Renal cortex interstitium (tissue), 11 donors: ENCODE results near the gene OSBPL8. TPM values are rescaled to one million over a fixed set of nuclear protein-coding genes. Genes with fewer than 3 reads are reported as not detected.

ENCODE experiments used
- DNase-seq, 11 donors: peaks; one replicate each; pipeline ENCODE4 v3.0.0-alpha.2; 2013; ENCODE audit warnings: low read depth in 9 of 11, low spot score in 4 of 11; ENCODE audit errors: extremely low read depth in 1 of 11
- polyA plus RNA-seq, 3 donors: library from polyadenylated mRNA; unstranded; fragments of 120-200 nt; gene quantifications; one replicate each; pipeline ENCODE4 v1.2.1, GENCODE V29; 2013; ENCODE audit not compliant: insufficient read length in 3 of 3

Gene OSBPL8
- polyA plus RNA-seq, 3 donors, result 63.9 to 76.6 (median 75.7) TPM

GRCh38 chr12:76446090-76446489 is 113.5 kb downstream of the OSBPL8 start:
- no peak for DNase-seq

DNA sequence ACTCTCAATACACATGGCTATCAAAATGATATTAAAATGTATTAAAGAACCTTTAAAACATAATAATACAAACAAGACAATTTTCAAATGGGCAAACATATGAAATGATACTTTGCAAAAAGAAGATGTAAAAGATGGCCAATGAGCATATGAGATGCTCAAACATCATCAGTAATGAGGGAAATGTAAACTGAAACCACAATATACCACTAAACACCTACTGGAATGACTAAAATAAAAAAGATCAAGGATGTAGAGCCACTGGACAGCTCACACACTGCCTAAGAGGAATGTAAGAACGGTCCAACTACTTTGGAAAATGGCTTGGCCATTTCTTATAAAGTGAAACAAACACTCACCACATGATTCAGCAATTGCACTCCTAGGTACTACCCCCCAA is 114.1 kb downstream of the OSBPL8 start:
- DNase-seq, result no peak

DNA sequence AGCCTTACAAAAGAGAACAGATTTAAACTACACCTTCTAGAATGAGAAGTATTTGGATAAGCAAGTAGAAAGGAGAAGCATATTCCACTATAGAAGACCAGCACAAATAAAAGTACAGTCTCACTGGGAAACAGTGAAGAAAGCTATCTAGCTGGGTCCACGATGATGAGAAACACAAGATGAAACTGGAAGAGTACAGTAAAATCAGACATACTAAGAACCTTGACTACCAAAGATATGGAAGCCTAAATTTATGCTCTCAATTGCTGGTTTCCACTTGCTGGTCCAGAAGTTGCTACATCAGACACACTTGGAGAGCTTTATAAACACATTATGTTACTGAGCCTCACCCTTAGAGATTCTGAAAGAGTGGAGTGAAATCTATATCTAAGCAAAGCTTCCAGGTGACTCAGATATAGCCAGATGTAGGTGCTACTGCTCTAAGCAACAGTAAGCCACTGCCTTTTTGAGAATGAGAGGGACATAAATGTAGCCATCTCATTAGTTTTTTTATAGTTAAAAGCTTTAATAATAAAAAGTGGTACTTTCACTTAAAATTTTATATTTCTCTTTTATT is 115.1 kb downstream of the OSBPL8 start:
- no peak for DNase-seq

DNA sequence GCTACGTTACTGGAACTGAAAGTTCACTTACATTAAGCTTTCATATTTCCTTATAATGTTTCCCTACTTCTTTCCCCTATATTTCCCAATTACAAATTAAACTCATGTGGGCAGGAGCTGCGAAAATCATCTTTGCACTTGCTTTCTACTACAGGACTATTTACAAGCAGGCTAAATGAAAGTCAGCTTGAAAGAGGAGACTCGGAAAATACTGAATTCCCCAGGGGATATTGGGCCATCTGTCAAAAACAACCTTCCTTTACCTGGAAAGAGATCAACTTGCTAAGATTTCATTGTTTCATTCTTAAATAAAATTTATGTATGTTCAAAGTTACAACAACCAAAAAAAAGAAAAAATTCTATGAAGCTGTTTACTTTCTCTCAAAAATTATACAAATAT is 118.6 kb downstream of the OSBPL8 start:
- DNase-seq, result no peak

GRCh38 chr12:76432733-76433132 is 126.8 kb downstream of the OSBPL8 start:
- no peak for DNase-seq

- no peak for DNase-seq
These were observed 131.5 kb downstream of the OSBPL8 start for GRCh38 chr12:76428117-76428516.

DNA sequence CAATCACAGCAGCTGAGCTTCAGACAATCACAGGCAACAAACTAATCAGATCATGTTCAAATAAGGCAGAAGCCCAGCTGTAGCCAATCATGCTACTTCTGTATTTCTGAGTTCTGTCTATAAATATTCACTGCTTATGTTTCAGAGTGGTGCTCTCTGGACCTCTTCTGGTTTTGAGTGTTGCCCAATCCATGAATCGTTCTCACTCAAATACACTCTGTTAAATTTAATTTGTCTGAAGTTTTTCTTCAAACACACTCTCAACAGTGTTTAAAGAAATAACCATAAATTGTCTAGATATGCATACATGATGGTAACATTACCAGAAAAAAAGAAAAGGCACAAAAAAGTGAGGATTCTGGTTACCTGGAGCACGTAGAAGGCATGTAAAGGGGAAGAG is 133.4 kb downstream of the OSBPL8 start:
- no peak for DNase-seq

DNA sequence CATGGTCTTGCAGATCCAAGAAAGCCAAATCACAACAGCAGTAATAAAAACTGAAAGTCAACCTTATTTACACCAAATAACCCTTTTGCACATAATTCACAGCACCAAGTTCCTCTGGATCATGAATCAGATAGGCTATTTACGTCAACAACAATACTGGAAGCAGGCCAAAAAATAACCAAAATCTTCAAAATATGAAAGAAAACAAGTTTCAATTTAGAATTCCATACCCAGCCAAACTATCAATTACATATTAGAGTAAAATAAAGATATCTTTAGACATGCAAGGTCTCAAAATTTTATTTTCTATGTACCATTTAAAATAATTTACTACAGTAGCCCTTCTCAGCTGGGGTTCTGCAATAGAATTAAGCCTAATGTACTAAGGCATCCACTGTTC is 134.6 kb downstream of the OSBPL8 start:
- DNase-seq, result no peak

- DNase-seq, result no peak
These were observed 136.8 kb downstream of the OSBPL8 start for GRCh38 chr12:76422543-76423438.

- no peak for DNase-seq
These were observed 137.4 kb downstream of the OSBPL8 start for GRCh38 chr12:76422154-76422542.

DNA sequence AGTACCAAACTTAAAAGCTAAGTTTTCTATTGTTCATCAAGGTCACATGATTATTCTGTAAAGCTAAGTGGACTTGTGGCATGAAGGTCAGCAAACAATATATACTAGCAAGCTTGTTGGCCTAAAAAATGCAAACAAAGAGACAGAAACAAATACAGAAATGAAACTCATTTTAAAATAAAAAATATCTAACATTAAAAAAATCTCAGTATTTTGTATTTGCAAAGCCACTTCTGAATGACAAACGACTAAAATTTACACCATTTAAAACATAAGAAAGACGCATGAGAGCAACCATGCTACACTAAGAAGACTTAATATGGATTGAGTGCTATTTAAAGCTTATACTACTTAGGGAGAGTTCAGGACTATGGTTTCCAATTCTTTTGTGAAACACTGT is 138.5 kb downstream of the OSBPL8 start:
- DNase-seq, result no peak

DNA sequence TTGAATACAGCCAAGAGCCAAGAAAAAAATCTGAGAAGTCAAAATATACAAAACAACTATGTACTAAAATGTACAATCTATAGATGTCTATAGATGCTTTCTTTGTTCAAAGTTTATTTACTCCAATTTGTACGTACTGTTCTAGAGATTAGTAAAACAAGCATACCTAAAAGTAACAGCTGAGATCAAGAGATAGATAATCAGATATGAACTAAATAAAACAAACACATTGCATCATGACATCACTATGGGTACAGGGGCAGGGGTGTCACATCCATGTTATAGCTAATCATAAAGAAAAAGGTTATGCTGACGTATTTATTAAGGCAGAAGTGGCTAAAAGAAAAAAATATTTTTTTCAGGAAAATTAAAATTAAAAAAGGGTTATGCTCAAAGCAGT is 139.3 kb downstream of the OSBPL8 start:
- DNase-seq, result no peak

- DNase-seq, result no peak
These were observed 142.5 kb downstream of the OSBPL8 start for GRCh38 chr12:76417116-76417515.

- DNase-seq, result no peak
These were observed 146.4 kb downstream of the OSBPL8 start for GRCh38 chr12:76413121-76413520.

DNA sequence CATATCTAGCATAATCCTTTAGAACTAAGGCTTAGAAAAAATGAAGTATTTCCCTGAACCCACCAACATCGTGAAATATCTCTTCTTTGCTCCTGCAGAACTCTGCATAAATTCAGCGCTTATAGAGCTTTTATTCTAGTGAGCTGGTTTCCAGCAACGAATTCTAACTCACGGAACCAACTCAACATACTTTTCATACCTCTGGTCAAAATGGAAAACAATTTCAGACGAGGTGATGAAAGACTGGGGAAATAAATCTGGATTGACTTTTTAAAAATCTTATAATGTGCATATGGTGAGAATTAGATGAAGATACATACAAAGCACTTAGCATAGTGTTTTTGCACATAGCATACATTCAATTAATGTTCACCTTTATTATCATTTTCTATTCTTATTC is 148.8 kb downstream of the OSBPL8 start:
- no peak for DNase-seq

DNA sequence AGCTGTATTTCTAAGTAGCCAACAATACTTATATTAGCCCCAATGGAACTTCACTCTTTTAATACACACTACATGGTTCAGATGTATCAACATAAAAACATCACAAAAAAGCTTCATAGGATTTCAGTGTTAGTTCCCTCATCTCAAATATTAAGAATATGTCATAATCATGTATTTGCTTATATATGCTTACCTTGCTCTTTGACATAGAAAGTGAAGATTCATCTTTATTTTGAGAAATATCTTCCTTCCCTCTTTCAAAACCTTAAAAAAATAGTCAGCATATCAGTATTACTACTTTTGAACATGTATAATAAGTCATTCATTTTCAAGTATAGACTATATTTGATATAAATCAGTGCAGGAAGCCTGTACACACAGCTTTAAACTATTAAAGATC is 149.2 kb downstream of the OSBPL8 start:
- DNase-seq, result no peak

- DNase-seq, result no peak
These were observed 150.5 kb downstream of the OSBPL8 start for GRCh38 chr12:76409074-76409473.

- DNase-seq, result no peak
These were observed 151.9 kb downstream of the OSBPL8 start for GRCh38 chr12:76407710-76408109.

- no peak for DNase-seq
These were observed 157.3 kb downstream of the OSBPL8 start for GRCh38 chr12:76402259-76402658.

DNA sequence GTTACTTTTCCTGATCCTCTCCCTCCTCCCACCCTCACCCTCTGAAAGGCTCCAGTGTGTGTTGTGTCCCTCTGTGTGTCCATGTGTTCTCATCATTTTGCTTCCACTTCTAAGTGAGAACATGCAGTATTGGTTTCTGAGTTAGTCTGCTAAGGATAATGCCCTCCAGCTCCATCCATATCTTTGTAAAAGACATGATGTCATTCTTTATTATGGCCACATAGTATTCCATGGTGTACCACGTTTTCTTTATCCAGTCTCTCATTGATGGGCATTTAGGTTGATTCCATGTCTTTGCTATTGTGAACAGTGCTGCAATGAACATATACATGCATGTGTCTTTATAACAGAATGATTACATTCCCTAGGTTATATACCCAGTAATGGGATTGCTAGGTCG is 159.4 kb downstream of the OSBPL8 start:
- no peak for DNase-seq

DNA sequence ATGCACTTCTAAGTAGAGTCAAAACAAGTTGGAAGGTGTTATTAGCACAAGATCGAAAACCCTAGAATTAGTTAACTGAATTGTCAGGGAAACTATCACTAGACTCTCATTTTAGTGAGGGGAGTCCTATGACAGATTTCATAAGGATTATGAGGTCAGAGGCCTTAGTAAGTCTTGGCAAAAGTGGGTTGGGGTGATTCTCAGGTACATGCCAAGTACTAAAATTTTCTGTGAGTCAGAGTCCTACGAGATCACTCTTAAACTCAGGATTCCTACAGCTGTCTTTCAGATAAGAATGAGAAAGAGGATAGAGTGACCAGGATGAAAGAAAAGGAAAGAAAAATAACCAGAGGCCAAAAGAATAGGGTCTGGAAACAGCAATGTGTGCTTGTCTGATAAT is 160.5 kb downstream of the OSBPL8 start:
- no peak for DNase-seq
